22Rv1 (cell line): ENCODE data around the gene RHBDD2.
"Not testable (repeated sequence)": the region's sequence is repeated elsewhere in the genome, so short reads cannot be mapped to it uniquely, and the experiment has no call there.

Experiments used
- H3K27ac ChIP-seq: fragments of 450-650 bp; 2 replicates; pipeline ENCODE4 v1.5.1; 2017
- CTCF ChIP-seq: fragments of 450-650 bp; IDR thresholded peaks from 2 replicates; pipeline ENCODE4 v1.5.1; 2017; ENCODE audit warnings: mild to moderate bottlenecking
- ZFX ChIP-seq: fragments of 450-650 bp; IDR thresholded peaks from 2 replicates; pipeline ENCODE4 v1.6.1; 2017; ENCODE audit warnings: antibody characterized with exemption, borderline replicate concordance

Gene RHBDD2

GRCh38 chr7:75887669-75888369 lies 9.0 kb downstream of the RHBDD2 start:
- TF ChIP-seq ZFX (no peak), CTCF (no peak)
- H3K27ac ChIP-seq = 0 out of 2 replicates have a peak overlapping the region, but pooled peaks have one; percentile 15

- TF ChIP-seq ZFX (no peak), CTCF (peak; percentile 12; the same call in 1 of the 2 replicates)
These were observed 9.8 kb downstream of the RHBDD2 start for GRCh38 chr7:75888464-75889222.

GRCh38 chr7:75889223-75889825 lies 10.5 kb downstream of the RHBDD2 start:
- 0 out of 2 replicates have a peak overlapping the region, but pooled peaks have one; percentile 15 for H3K27ac ChIP-seq
- no peak for TF ChIP-seq CTCF
- no peak for TF ChIP-seq ZFX

More at GRCh38 chr7:75888464-75889222, 9.8 kb downstream of the RHBDD2 start:
- H3K27ac ChIP-seq = peak overlapping the region; percentile 15; the same call in 1 of the 2 replicates

GRCh38 chr7:75889826-75890225 lies 11.0 kb downstream of the RHBDD2 start:
- 0 out of 2 replicates have a peak overlapping the region, but pooled peaks have one; percentile 15 for H3K27ac ChIP-seq

GRCh38 chr7:75891237-75891636 lies 12.4 kb downstream of the RHBDD2 start:
- H3K27ac ChIP-seq = not testable (repeated sequence)

More at GRCh38 chr7:75889826-75890225, 11.0 kb downstream of the RHBDD2 start:
- TF ChIP-seq CTCF = no peak
- no peak for TF ChIP-seq ZFX

- no peak for TF ChIP-seq ZFX
- no peak for TF ChIP-seq CTCF
- no peak overlapping the region for H3K27ac ChIP-seq
These were observed 13.1 kb downstream of the RHBDD2 start for GRCh38 chr7:75891815-75892411.

- TF ChIP-seq CTCF = no peak
- TF ChIP-seq ZFX = no peak
- no peak overlapping the region for H3K27ac ChIP-seq
These were observed 13.9 kb downstream of the RHBDD2 start for GRCh38 chr7:75892634-75893272.
